GM12892 (cell line): ENCODE results near the gene CACNG8.
"Not testable (repeated sequence)": the region's sequence is repeated elsewhere in the genome, so short reads cannot be mapped to it uniquely, and the experiment has no call there.

Experiments used
- DNase-seq: peaks from one replicate; pipeline ENCODE4 v3.0.0; 2011; ENCODE audit not compliant: insufficient read length
- FAIRE-seq: peaks from 2 replicates; lab custom pipeline; 2011; peaks lifted over from hg19 to GRCh38; lab: Jason Lieb, UNC
- POLR2A ChIP-seq: IDR thresholded peaks from 2 replicates; pipeline ENCODE4 v1.6.1; 2011; ENCODE audit warnings: low read depth, low read length, control low read depth
- POLR2AphosphoS5 ChIP-seq: IDR thresholded peaks from 2 replicates; pipeline ENCODE4 v1.6.1; 2011; ENCODE audit warnings: low read depth, low read length, control low read depth
- TAF1 ChIP-seq: IDR thresholded peaks from 2 replicates; pipeline ENCODE4 v1.6.1; 2011; ENCODE audit warnings: low read depth, mild to moderate bottlenecking, control low read depth, low read length, borderline replicate concordance

Gene CACNG8

DNA sequence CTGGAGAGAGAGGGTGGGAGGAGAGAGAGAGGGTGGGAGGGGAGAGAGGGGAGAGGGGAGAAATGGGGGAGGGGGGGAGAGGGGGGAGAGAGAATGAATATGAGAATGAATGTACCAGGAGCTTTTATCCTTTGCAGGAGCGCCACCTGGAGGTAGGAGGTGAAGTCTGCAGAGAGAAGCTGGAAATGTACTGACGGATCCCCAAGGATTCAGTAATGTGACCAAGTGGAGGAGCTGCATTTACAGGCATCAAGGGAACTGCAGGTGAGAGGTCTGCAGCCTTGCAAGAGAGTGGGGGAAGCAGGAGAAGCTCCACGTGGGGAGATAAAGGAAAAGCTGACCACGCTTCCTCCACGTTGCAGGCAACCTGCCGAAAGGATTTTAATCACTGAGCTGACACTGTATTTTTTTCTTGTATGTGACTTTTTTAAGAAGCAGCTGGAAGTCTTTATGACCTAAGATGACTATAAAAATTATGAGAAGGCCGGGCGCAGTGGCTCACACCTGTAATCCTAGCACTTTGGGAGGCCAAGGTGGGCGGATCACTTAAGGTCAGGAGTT, 67.3 kb downstream of the CACNG8 start:
- DNase-seq (no peak), FAIRE-seq (no peak)
- TF ChIP-seq POLR2A (no peak), POLR2AphosphoS5 (no peak), TAF1 (no peak)

DNA sequence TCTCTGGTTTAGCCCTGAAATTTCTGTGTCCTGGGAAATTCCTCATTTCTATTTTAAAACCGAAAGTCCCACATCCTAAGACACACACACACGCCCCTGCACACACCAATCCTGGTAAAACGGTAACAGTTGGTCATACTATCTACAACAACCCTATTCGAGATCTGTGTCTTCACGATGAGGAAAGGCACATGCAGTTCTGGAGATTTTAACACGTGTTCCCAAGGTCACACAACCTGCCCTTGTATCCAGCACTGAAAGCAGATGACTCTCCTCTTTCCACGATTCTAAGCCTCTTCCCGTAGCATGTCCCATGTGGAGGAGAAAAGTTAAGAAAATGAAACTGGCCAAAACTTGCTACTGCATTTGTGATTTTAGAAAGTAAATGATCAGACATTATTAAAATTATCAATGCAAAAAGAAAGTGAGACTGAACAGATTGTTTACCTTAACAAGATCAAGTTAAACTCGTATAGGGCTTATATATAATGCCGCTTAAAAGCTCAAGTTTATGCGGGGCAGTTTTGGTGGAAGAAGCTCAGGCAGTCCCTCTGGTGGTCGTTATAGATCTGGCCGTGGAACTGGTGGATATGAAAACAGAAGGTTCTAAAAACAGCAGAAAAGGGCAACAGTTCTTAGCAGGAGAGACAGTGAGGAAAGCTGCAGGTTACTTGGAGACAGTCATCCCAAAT, 68.3 kb downstream of the CACNG8 start:
- DNase-seq (no peak), FAIRE-seq (no peak)
- no peak for TF ChIP-seq POLR2AphosphoS5
- TF ChIP-seq TAF1 = no peak
- no peak for TF ChIP-seq POLR2A

DNA sequence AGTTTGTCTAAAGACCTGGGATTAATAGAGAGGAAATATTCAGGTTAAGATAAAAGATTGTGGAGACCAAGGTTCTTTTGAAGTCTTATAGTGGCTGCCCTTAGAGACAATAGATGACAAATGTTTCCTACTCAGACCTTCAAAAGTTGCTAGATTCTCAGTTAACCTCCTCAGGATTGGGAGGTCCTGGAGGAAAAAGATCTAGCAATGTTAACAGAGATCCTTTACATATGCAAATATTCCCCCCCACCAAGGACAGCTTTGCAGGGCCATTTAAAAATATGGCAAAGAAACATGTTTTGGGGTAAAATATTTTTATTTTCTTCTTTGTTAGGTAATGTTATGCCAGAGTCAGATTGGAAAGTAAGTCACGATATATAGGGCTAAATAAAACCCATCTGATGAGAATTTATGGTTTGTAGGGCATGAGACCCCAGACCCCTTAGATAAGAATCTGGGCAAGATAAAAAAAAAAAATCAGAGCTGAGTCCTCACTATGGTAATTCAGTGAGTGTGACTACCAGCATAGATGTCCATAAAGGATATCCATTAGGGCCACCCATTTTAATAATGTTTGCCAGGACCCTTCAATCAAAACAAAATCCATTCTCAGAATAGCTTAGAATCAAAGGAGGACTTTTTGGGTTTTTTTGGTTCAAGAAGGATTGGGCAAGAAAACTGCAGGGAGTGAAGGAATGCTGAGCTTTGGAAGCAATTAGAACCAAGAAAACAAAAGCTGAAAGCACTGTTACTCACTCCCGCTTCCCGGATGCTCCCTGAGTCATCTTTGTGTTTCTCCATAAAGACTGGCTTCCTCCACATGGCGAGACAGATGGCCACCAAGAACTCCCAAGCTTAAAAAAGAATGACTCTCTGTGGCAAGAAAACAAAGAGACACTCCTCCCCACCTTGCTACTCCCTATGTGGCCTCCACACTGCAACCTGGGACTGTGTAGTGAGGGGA, 72.8 kb downstream of the CACNG8 start:
- TF ChIP-seq TAF1 = no peak
- TF ChIP-seq POLR2AphosphoS5 = no peak
- TF ChIP-seq POLR2A = no peak
- DNase-seq (no peak), FAIRE-seq (no peak)

DNA sequence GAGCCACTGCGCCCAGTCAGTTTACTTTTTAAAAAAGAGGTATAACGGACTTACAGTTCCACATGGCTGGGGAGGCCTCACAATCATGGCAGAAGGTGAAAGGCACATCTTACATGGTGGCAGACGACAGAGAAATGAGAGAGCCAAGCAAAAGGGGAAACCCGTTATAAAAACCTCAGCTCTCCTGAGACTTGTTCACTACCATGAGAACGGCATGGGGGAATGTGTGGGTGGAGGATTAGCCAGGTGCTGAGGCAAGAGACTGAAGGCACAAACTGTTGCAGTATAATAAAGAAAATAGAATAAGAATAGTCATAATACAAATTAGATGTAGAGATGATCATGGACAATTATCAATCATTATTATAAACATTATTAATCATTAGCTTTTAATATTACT, 73.8 kb downstream of the CACNG8 start:
- not testable (repeated sequence) for FAIRE-seq, DNase-seq
